ENCODE results near the gene EFR3B.
"Not testable (repeated sequence)": the region's sequence is repeated elsewhere in the genome, so short reads cannot be mapped to it uniquely, and the experiment has no call there.

EFR3B gene

GRCh38 chr2:25160376-25160775 lies 118.5 kb downstream of the EFR3B start:
- TF ChIP-seq CTCF (IDR thresholded peaks at IDR 0.05; ENCODE audit: low read depth, low read length, poor library complexity, severe bottlenecking): no peak
- no peak for TF ChIP-seq EZH2phosphoT487 (IDR thresholded peaks at IDR 0.05; ENCODE audit: borderline replicate concordance, low read length)
- Histone ChIP-seq H3K79me2 (ENCODE audit: control insufficient read depth, low read length) (no peaks in the 10 kb centered on the region), H3K4me1 (ENCODE audit: control insufficient read depth, low read length) (peaks cover 5% of the 10 kb centered on the region), H3K36me3 (ENCODE audit: control insufficient read depth, low read length) (no peaks in the 10 kb centered on the region), H3F3A (ENCODE audit: control insufficient read depth, insufficient read depth) (no peaks in the 10 kb centered on the region), H3K9me2 (replicated peaks; ENCODE audit: control insufficient read depth, low read length) (no peaks in the 10 kb centered on the region), H3K27ac (ENCODE audit: low read depth, low read length) (no peak overlapping the region), H3K9me3 (ENCODE audit: control insufficient read depth, insufficient read depth, low read length) (no peaks in the 10 kb centered on the region), H3K27me3 (ENCODE audit: control insufficient read depth, low read length) (peaks cover 32% of the 10 kb centered on the region), H4K20me1 (ENCODE audit: control insufficient read depth, insufficient read depth, low read depth, low read length) (no peaks in the 10 kb centered on the region), H3K4me2 (ENCODE audit: low read length) (no peak overlapping the region), H3K4me3 (ENCODE audit: low read length) (no peak overlapping the region)

- Histone ChIP-seq H3K36me3 (ENCODE audit: control insufficient read depth, low read length) (no peaks in the 10 kb centered on the region), H3K27me3 (ENCODE audit: control insufficient read depth, low read length) (peaks cover 35% of the 10 kb centered on the region), H3F3A (ENCODE audit: control insufficient read depth, insufficient read depth) (no peaks in the 10 kb centered on the region), H4K20me1 (ENCODE audit: control insufficient read depth, insufficient read depth, low read depth, low read length) (peaks cover under 1% of the 10 kb centered on the region; the same call in 1 of the 2 replicates), H3K4me2 (ENCODE audit: low read length) (peak overlapping the region; percentile 25; the same call in 1 of the 2 replicates), H3K9me2 (replicated peaks; ENCODE audit: control insufficient read depth, low read length) (no peaks in the 10 kb centered on the region), H3K4me3 (ENCODE audit: low read length) (peak overlapping the region; percentile 27; the same call in 1 of the 2 replicates), H3K79me2 (ENCODE audit: control insufficient read depth, low read length) (no peaks in the 10 kb centered on the region), H3K27ac (ENCODE audit: low read depth, low read length) (no peak overlapping the region), H3K4me1 (ENCODE audit: control insufficient read depth, low read length) (peaks cover 13% of the 10 kb centered on the region), H3K9me3 (ENCODE audit: control insufficient read depth, insufficient read depth, low read length) (no peaks in the 10 kb centered on the region)
- TF ChIP-seq CTCF (IDR thresholded peaks at IDR 0.05; ENCODE audit: low read depth, low read length, poor library complexity, severe bottlenecking): no peak
- no peak for TF ChIP-seq EZH2phosphoT487 (IDR thresholded peaks at IDR 0.05; ENCODE audit: borderline replicate concordance, low read length)
Observed at GRCh38 chr2:25161055-25161781, 119.3 kb downstream of the EFR3B start.

GRCh38 chr2:25162061-25162460 lies 120.2 kb downstream of the EFR3B start:
- H3K9me3 ChIP-seq (ENCODE audit: control insufficient read depth, insufficient read depth, low read length); H3F3A ChIP-seq (ENCODE audit: control insufficient read depth, insufficient read depth); H3K4me3 ChIP-seq (ENCODE audit: low read length); H3K36me3 ChIP-seq (ENCODE audit: control insufficient read depth, low read length); H3K27ac ChIP-seq (ENCODE audit: low read depth, low read length); H3K79me2 ChIP-seq (ENCODE audit: control insufficient read depth, low read length); H4K20me1 ChIP-seq (ENCODE audit: control insufficient read depth, insufficient read depth, low read depth, low read length); H3K4me2 ChIP-seq (ENCODE audit: low read length); H3K9me2 ChIP-seq (replicated peaks; ENCODE audit: control insufficient read depth, low read length): not testable (repeated sequence)
- H3K4me1 ChIP-seq (ENCODE audit: control insufficient read depth, low read length): peaks cover 17% of the 10 kb centered on the region
- peaks cover 41% of the 10 kb centered on the region for H3K27me3 ChIP-seq (ENCODE audit: control insufficient read depth, low read length)

- Histone ChIP-seq H3K4me2 (ENCODE audit: low read length) (no peak overlapping the region), H3K79me2 (ENCODE audit: control insufficient read depth, low read length) (no peaks in the 10 kb centered on the region), H4K20me1 (ENCODE audit: control insufficient read depth, insufficient read depth, low read depth, low read length) (peaks cover 5% of the 10 kb centered on the region; the same call in 1 of the 2 replicates), H3K9me3 (ENCODE audit: control insufficient read depth, insufficient read depth, low read length) (no peaks in the 10 kb centered on the region), H3K27ac (ENCODE audit: low read depth, low read length) (no peak overlapping the region), H3K27me3 (ENCODE audit: control insufficient read depth, low read length) (peaks cover 63% of the 10 kb centered on the region), H3K4me1 (ENCODE audit: control insufficient read depth, low read length) (peaks cover 17% of the 10 kb centered on the region), H3K9me2 (replicated peaks; ENCODE audit: control insufficient read depth, low read length) (no peaks in the 10 kb centered on the region), H3K4me3 (ENCODE audit: low read length) (no peak overlapping the region), H3K36me3 (ENCODE audit: control insufficient read depth, low read length) (no peaks in the 10 kb centered on the region), H3F3A (ENCODE audit: control insufficient read depth, insufficient read depth) (no peaks in the 10 kb centered on the region)
- TF ChIP-seq CTCF (IDR thresholded peaks at IDR 0.05; ENCODE audit: low read depth, low read length, poor library complexity, severe bottlenecking) (no peak), EZH2phosphoT487 (IDR thresholded peaks at IDR 0.05; ENCODE audit: borderline replicate concordance, low read length) (no peak)
Observed at GRCh38 chr2:25164561-25164960, 122.7 kb downstream of the EFR3B start.
